ENCODE results near the gene TSPAN18.

The TSPAN18 gene

GRCh38 chr11:44816761-44817160 is 90.0 kb downstream of the TSPAN18 start:
- no peaks in the 10 kb centered on the region for H4K20me1 ChIP-seq (ENCODE audit: insufficient read depth, low read length)
- no peaks in the 10 kb centered on the region for H3K9me2 ChIP-seq (ENCODE audit: low read depth, low read length)
- no peaks in the 10 kb centered on the region for H3K4me1 ChIP-seq (ENCODE audit: insufficient read depth, low read length, severe bottlenecking)
- no peak overlapping the region for H2AFZ ChIP-seq (ENCODE audit: low read length)
- H3K79me2 ChIP-seq (ENCODE audit: insufficient read depth, low read length): no peaks in the 10 kb centered on the region
- no peaks in the 10 kb centered on the region for H3K36me3 ChIP-seq (ENCODE audit: insufficient read depth, low read length)
- H3F3A ChIP-seq (ENCODE audit: insufficient read depth, low read length): no peaks in the 10 kb centered on the region
- H3K27me3 ChIP-seq (ENCODE audit: insufficient read depth, low read length): no peaks in the 10 kb centered on the region
- no peak overlapping the region for H3K27ac ChIP-seq (ENCODE audit: low read depth, low read length, poor library complexity, severe bottlenecking)
- H3K4me3 ChIP-seq (ENCODE audit: low read depth, low read length, poor library complexity, severe bottlenecking): no peak overlapping the region
- H3K9ac ChIP-seq (ENCODE audit: low read length): no peak overlapping the region
- H3K9me3 ChIP-seq (ENCODE audit: low read length): no peaks in the 10 kb centered on the region
- TF ChIP-seq CTCF (IDR thresholded peaks at IDR 0.05; ENCODE audit: low read length): no peak
- no peak for TF ChIP-seq EZH2 (IDR thresholded peaks at IDR 0.05; ENCODE audit: borderline replicate concordance, low read length)
- H3K4me2 ChIP-seq (ENCODE audit: low read length): no peak overlapping the region

- Histone ChIP-seq H3K9me2 (ENCODE audit: low read depth, low read length) (no peaks in the 10 kb centered on the region), H3K9me3 (ENCODE audit: low read length) (no peaks in the 10 kb centered on the region), H3K79me2 (ENCODE audit: insufficient read depth, low read length) (no peaks in the 10 kb centered on the region), H3K27ac (ENCODE audit: low read depth, low read length, poor library complexity, severe bottlenecking) (no peak overlapping the region), H3K9ac (ENCODE audit: low read length) (no peak overlapping the region), H3K4me3 (ENCODE audit: low read depth, low read length, poor library complexity, severe bottlenecking) (no peak overlapping the region), H2AFZ (ENCODE audit: low read length) (no peak overlapping the region), H3K4me2 (ENCODE audit: low read length) (no peak overlapping the region), H3K36me3 (ENCODE audit: insufficient read depth, low read length) (no peaks in the 10 kb centered on the region), H3K4me1 (ENCODE audit: insufficient read depth, low read length, severe bottlenecking) (no peaks in the 10 kb centered on the region), H3F3A (ENCODE audit: insufficient read depth, low read length) (no peaks in the 10 kb centered on the region), H3K27me3 (ENCODE audit: insufficient read depth, low read length) (no peaks in the 10 kb centered on the region), H4K20me1 (ENCODE audit: insufficient read depth, low read length) (no peaks in the 10 kb centered on the region)
- TF ChIP-seq EZH2 (IDR thresholded peaks at IDR 0.05; ENCODE audit: borderline replicate concordance, low read length) (no peak), CTCF (IDR thresholded peaks at IDR 0.05; ENCODE audit: low read length) (no peak)
These were observed 90.6 kb downstream of the TSPAN18 start for GRCh38 chr11:44817207-44817949.

GRCh38 chr11:44818110-44818509 is 91.3 kb downstream of the TSPAN18 start:
- H2AFZ ChIP-seq (ENCODE audit: low read length): no peak overlapping the region
- no peak overlapping the region for H3K4me3 ChIP-seq (ENCODE audit: low read depth, low read length, poor library complexity, severe bottlenecking)
- H3K36me3 ChIP-seq (ENCODE audit: insufficient read depth, low read length): no peaks in the 10 kb centered on the region
- H3K4me1 ChIP-seq (ENCODE audit: insufficient read depth, low read length, severe bottlenecking): no peaks in the 10 kb centered on the region
- no peaks in the 10 kb centered on the region for H3K79me2 ChIP-seq (ENCODE audit: insufficient read depth, low read length)
- 0 out of 2 replicates have a peak, but pooled peaks cover 4% of the 10 kb centered on the region for H3K9me3 ChIP-seq (ENCODE audit: low read length)
- H3K9ac ChIP-seq (ENCODE audit: low read length): no peak overlapping the region
- H3K9me2 ChIP-seq (ENCODE audit: low read depth, low read length): no peaks in the 10 kb centered on the region
- H4K20me1 ChIP-seq (ENCODE audit: insufficient read depth, low read length): no peaks in the 10 kb centered on the region
- no peak overlapping the region for H3K4me2 ChIP-seq (ENCODE audit: low read length)
- no peaks in the 10 kb centered on the region; the same call in 1 of the 2 replicates for H3K27me3 ChIP-seq (ENCODE audit: insufficient read depth, low read length)
- no peak overlapping the region for H3K27ac ChIP-seq (ENCODE audit: low read depth, low read length, poor library complexity, severe bottlenecking)
- TF ChIP-seq CTCF (IDR thresholded peaks at IDR 0.05; ENCODE audit: low read length): no peak
- no peak for TF ChIP-seq EZH2 (IDR thresholded peaks at IDR 0.05; ENCODE audit: borderline replicate concordance, low read length)
- H3F3A ChIP-seq (ENCODE audit: insufficient read depth, low read length): no peaks in the 10 kb centered on the region

Measured in OCI-LY1 (cell line).